ENCODE results near the gene AKAP8. TPM values are rescaled to one million over a fixed set of nuclear protein-coding genes. Genes with fewer than 3 reads are reported as not detected.

AKAP8 gene
- total RNA-seq, 1 experiment from 2014 or later, result 9.5 TPM

GRCh38 chr19:15332311-15332996 is 47.1 kb downstream of the AKAP8 start, which contains the start of gene BRD4:
Gene BRD4, minus strand, starts transcription at chr19:15332539. Its CDS starts 59,440 bp downstream, at chr19:15273099.
- peak; percentile 56 for DNase-seq (ENCODE audit: low read depth)

- DNase-seq (ENCODE audit: low read depth), result peak; percentile 34
These were observed 47.9 kb downstream of the AKAP8 start for GRCh38 chr19:15331419-15332310.

- peak; percentile 92 for DNase-seq (ENCODE audit: low read depth)
These were observed 48.7 kb downstream of the AKAP8 start for GRCh38 chr19:15330801-15331418.

- no peak for DNase-seq (ENCODE audit: low read depth)
These were observed 51.3 kb downstream of the AKAP8 start for GRCh38 chr19:15328312-15328711.

DNA sequence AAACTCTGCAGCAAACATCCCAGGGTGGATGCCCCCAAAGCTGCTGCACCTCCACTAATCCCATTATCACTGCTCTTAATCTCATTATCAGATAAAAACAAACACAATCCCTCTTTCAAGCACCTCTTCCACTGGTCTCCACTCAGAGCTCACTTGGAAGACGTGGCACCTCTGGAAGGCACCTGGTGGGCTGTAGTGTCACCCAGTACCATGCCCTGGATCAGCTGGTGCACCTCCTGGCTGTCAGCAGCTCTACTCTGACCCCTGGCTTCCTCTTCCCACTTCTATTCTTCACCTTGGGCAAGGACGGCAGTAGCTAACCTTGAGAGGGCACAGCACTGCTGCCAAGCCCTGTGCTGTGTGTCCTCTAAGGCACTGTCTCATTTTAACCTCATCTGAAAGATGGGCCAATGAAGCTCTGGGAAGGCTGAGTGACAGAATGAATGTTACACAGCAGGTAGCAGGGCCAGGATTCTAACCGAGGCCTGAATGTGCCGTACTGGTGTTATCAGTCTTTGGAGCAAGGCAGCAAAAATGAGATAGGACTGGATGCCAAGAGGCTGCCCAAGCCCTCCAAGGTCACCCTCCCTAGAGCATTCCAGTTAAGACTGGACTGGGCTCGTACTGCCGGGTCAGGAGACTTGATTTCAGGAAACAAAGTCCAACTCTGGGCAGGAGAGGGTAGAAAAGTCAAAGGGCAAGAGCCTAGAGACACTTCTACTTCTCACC is 54.6 kb downstream of the AKAP8 start:
- DNase-seq (ENCODE audit: low read depth), result no peak

DNA sequence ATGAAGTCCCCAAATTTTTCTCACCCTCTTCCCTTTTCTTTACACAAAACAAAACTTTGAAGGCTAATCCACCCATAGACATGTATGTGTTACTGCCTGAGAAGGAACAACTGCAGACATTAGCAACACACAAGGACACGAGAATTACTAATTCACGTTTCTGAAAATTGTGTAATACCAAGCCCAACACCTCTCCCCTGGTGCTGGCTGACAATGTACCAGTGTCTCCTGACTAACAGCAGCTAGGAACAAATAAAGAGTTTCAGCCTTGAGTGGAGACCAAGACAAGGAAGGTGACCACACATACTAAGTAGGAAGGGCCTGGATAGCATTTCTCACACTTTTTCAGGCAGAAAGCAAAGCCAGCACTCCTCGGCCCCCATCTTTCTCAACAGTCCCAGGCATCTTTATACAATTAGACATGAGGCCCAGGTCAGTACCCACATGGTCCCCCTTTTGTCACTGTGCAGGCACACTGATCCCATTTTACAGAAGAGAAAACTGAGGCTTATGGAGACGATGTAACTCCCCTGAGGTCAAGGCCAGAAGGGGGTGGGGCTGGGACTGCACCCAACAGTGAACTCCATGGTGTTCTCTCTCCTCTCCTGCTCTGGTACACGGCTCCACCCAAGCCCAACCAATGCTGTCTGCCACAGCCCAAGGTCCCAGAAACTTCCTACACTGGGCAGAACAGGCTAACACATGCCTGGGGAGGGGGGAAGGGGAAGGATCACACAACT is 55.9 kb downstream of the AKAP8 start:
- DNase-seq (ENCODE audit: low read depth), result no peak

GRCh38 chr19:15321739-15322138 is 57.8 kb downstream of the AKAP8 start:
- no peak for DNase-seq (ENCODE audit: low read depth)

DNA sequence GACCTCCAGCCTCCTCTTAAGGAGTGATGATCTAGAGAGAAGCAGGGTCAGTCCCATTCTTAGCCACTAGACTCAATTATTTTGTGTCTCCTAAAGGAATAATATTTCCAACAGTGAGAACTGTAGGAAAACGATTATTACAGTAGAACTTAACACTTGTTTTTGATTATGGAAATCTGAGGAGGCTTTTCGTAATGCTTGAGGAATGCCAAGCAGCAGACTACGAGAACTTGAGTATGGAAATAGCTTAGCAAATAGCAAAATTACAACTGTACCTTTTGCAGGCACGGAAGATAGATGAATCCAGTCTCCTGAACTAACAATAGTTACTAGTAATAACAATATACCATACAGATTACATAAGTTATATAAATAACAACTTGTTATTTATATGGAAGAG is 59.5 kb downstream of the AKAP8 start:
- DNase-seq (ENCODE audit: low read depth), result no peak

DNA sequence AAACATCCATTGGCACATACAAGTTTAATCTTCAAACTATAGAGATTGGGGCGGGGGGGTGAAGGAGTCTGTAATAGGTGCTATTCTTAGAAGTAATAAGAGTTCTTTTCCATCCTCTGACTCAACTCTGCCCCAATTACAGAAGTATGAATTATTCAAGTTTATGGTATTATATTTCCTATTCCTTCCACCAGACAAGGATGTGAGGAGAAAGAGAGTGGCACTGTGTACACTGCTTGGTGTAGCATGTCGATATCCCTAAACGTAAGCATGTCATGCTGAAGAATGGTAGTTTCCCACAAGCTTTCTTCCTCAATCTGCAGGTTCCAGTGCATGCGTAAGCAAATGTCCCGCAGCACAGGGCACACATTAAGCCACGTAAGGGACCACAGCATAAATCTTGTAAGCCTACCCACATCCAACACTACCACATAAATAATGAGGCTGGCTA is 61.3 kb downstream of the AKAP8 start:
- no peak for DNase-seq (ENCODE audit: low read depth)

- DNase-seq (ENCODE audit: low read depth), result no peak
These were observed 62.1 kb downstream of the AKAP8 start for GRCh38 chr19:15317392-15318071.

GRCh38 chr19:15316498-15316897 is 63.1 kb downstream of the AKAP8 start:
- DNase-seq (ENCODE audit: low read depth), result no peak

GRCh38 chr19:15315101-15315500 is 64.5 kb downstream of the AKAP8 start:
- DNase-seq (ENCODE audit: low read depth), result no peak

GRCh38 chr19:15313649-15314279 is 65.8 kb downstream of the AKAP8 start:
- DNase-seq (ENCODE audit: low read depth), result no peak

DNA sequence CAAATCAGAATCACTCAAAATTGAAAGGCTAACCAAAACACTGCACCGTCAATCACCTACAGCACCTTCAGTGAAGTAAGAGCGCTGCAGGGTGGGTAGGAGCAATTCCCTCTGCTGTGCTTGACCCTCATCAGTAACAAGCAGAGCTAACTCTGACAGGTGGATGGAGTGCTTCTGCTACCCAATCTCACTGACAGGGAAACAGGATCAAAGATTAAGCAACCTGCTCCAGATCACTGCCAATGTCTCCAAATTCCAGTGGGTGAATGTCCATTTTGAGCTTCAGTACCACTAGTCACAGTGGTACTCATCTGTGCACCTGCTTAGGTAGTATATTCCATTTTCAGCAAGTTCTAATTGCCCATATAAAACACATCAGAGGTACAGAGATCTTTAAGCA is 72.4 kb downstream of the AKAP8 start:
- no peak for DNase-seq (ENCODE audit: low read depth)

DNA sequence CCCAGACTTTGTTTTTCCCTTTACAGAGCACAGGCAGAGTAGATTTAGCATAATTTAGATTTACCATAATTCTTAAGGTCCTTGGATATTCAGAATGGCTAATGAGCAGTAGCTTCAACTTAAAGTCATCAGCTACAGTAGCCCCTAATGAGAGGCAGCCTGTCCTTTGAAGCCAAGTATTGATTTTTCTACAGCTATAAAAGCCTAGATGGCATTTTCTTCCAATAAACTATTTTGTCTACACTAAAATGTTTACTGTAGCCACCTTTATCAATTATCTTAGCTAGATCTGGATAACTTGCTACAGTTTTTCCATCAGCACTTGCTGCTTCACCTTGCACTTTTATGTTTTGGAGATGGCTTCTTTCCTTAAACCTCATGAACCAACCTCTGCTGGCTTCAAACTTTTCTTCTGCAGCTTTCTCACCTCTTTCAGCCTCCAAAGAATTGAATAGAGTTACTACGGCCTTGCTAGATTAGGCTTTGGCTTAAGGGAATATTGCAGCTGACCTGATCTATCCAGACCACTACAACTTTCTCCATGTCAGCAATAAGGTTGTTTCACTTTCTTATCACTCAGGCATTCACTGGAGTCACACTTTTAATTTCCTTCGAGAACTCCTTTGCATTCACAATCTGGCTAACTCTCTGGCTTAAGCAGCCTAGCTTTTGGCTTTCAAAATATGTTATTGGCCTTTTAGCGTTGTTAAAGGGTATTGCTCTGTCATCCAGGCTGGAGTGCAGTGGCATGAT is 73.8 kb downstream of the AKAP8 start:
- no peak for DNase-seq (ENCODE audit: low read depth)

GRCh38 chr19:15304140-15304705 is 75.4 kb downstream of the AKAP8 start:
- no peak for DNase-seq (ENCODE audit: low read depth)

Measured in RPMI7951 (cell line).